Left ventricle myocardium inferior (tissue), 1 donor: ENCODE measurements around the gene PARP2. TPM values are rescaled to one million over a fixed set of nuclear protein-coding genes. Genes with fewer than 3 reads are reported as not detected.
A peak's percentile ranks its signal among the peaks of the same experiment; 100 is the strongest.
"Not testable (repeated sequence)": the region's sequence is repeated elsewhere in the genome, so short reads cannot be mapped to it uniquely, and the experiment has no call there.

Experiments used
- DNase-seq: peaks from one replicate; pipeline ENCODE4 v3.0.0-alpha.2; 2020
- H3K27ac ChIP-seq: fragments of 200-600 bp; replicated peaks from 2 replicates; pipeline ENCODE4 v1.8.0; 2021
- H3K27me3 ChIP-seq: fragments of 200-600 bp; 2 replicates; pipeline ENCODE4 v1.8.0; 2021; ENCODE audit warnings: low read depth
- H3K36me3 ChIP-seq: fragments of 200-600 bp; 2 replicates; pipeline ENCODE4 v1.8.0; 2021
- H3K4me1 ChIP-seq: fragments of 200-600 bp; 2 replicates; pipeline ENCODE4 v1.8.0; 2021
- H3K4me3 ChIP-seq: fragments of 200-600 bp; 2 replicates; pipeline ENCODE4 v1.8.0; 2021; ENCODE audit warnings: mild to moderate bottlenecking, moderate library complexity
- H3K9me3 ChIP-seq: fragments of 200-600 bp; replicated peaks from 2 replicates; pipeline ENCODE4 v1.8.0; 2021
- intact Hi-C: fragments of 100-400 bp; cut with micrococcal nuclease; formaldehyde crosslinking; loops from one replicate; pipeline ENCODE4 v1.11.0; 2022
- total RNA-seq: library from RNA; stranded (reverse); fragmentation: NEBNext Ultra II Directional; extraction: Animal tissue kit (Norgen Biotek cat#: 25700); gene quantifications from one replicate; pipeline ENCODE4 v1.2.1, GENCODE V29; 2021
- TF ChIP-seq, protein P1 (sequence below): fragments of 200-600 bp; IDR thresholded peaks from 2 replicates; pipeline ENCODE4 v1.8.0; 2021; ENCODE audit warnings: antibody characterized with exemption, mild to moderate bottlenecking, borderline replicate concordance
- donor health status: DM: no; HTN: yes; CAD: no; lungs with severe emphysema.

PARP2 gene
- total RNA-seq, 1 donor from 2014 or later: 15.6 TPM

DNA sequence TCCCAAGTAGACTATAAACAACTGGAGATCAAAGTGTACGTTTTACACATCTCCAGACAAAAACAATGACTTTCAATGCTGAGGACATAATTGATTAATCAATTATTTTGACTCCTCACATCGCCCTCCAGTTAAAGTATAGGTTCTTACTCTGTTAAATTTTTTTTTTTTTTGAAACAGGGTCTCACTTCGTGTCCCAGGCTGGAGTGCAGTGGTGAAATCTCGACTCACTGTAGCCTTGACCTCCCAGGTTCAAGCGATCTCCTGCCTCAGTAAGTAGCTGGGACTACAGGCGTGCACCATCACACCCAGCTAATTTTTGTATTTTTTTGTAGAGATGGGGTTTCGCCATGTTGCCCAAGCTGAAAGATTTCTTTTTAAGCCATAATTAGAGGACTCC is 9.4 kb upstream of the PARP2 start:
- Histone ChIP-seq H3K4me1 (peaks cover 44% of the 10 kb centered on the region), H3K27ac (peak overlapping the region; percentile 91), H3K4me3 (no peak overlapping the region), H3K36me3 (peaks cover under 1% of the 10 kb centered on the region), H3K27me3 (no peaks in the 10 kb centered on the region), H3K9me3 (no peaks in the 10 kb centered on the region)
- TF ChIP-seq, protein P1, sequence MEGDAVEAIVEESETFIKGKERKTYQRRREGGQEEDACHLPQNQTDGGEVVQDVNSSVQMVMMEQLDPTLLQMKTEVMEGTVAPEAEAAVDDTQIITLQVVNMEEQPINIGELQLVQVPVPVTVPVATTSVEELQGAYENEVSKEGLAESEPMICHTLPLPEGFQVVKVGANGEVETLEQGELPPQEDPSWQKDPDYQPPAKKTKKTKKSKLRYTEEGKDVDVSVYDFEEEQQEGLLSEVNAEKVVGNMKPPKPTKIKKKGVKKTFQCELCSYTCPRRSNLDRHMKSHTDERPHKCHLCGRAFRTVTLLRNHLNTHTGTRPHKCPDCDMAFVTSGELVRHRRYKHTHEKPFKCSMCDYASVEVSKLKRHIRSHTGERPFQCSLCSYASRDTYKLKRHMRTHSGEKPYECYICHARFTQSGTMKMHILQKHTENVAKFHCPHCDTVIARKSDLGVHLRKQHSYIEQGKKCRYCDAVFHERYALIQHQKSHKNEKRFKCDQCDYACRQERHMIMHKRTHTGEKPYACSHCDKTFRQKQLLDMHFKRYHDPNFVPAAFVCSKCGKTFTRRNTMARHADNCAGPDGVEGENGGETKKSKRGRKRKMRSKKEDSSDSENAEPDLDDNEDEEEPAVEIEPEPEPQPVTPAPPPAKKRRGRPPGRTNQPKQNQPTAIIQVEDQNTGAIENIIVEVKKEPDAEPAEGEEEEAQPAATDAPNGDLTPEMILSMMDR: no peak
- intact Hi-C loops: loop anchor here (5.0 kb wide), 1 partner anchor 348 kb away; the partner anchor contains the start of gene RNASE4
- no peak for DNase-seq

GRCh38 chr14:20341032-20341431 is 2.4 kb upstream of the PARP2 start:
- H3K9me3 ChIP-seq, DNase-seq, intact Hi-C loops, H3K27me3 ChIP-seq, H3K27ac ChIP-seq, H3K4me3 ChIP-seq: not testable (repeated sequence)
- Histone ChIP-seq H3K4me1 (peaks cover 12% of the 10 kb centered on the region), H3K36me3 (peaks cover 11% of the 10 kb centered on the region)

GRCh38 chr14:20341646-20342045 is 1.8 kb upstream of the PARP2 start:
- Histone ChIP-seq H3K4me1 (peaks cover 12% of the 10 kb centered on the region), H3K36me3 (peaks cover 17% of the 10 kb centered on the region), H3K4me3 (peak overlapping the region; percentile 77), H3K27ac (peak overlapping the region; percentile 93), H3K9me3 (no peaks in the 10 kb centered on the region), H3K27me3 (no peaks in the 10 kb centered on the region)
- no peak for DNase-seq
- TF ChIP-seq, protein P1: no peak
- intact Hi-C loops: no loop called here

DNA sequence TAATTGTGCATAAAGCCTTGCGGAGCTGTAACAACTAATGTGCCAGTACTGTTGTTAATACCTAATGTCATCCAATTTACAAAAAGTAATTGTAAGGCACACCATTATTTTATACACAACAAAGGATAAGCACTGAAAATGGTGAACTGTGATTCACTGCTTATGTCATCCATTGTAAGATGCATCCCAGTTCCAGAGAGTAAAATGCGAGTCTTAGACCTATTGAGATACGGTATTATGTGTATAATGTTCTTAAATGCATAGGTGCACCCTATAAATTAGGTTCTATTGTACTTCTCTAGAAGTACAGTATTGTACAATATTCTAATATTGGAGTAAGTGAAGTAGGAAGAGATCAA is 406 bp downstream of the PARP2 start:
- TF ChIP-seq, protein P1: no peak
- DNase-seq: no peak
- intact Hi-C loops: no loop called here
- Histone ChIP-seq H3K27me3 (no peaks in the 10 kb centered on the region), H3K9me3 (no peaks in the 10 kb centered on the region), H3K4me3 (peak overlapping the region; percentile 77), H3K4me1 (peaks cover 12% of the 10 kb centered on the region), H3K36me3 (peaks cover 37% of the 10 kb centered on the region), H3K27ac (peak overlapping the region; percentile 93)

GRCh38 chr14:20345366-20345765 is 1.9 kb downstream of the PARP2 start:
- H3K4me1 ChIP-seq: peaks cover 12% of the 10 kb centered on the region
- H3K36me3 ChIP-seq: peaks cover 53% of the 10 kb centered on the region
- H3K9me3 ChIP-seq: no peaks in the 10 kb centered on the region
- intact Hi-C loops: no loop called here
- no peak overlapping the region for H3K4me3 ChIP-seq
- DNase-seq: no peak
- TF ChIP-seq, protein P1: no peak
- no peak overlapping the region for H3K27ac ChIP-seq
- no peaks in the 10 kb centered on the region for H3K27me3 ChIP-seq

DNA sequence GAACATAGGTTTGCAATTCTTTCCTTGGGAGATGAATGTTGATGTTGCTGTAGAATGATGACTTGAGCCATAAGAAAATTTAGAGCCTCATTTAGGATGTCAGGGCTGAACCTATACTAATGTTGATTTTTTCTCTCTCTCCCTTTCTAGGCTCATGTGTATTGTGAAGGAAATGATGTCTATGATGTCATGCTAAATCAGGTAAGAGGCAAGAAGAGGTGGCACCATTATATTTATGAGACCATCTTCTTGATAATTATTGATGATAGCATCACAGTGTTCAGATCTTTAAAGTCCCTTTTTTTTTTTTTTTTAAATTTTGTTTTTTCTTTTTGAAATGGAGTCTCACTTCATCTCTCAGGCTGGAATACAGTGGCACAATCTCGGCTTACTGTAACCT is 3.3 kb downstream of the PARP2 start:
- DNase-seq: no peak
- H3K27me3 ChIP-seq: no peaks in the 10 kb centered on the region
- intact Hi-C loops: no loop called here
- H3K36me3 ChIP-seq: peaks cover 66% of the 10 kb centered on the region
- TF ChIP-seq, protein P1: no peak
- peaks cover 12% of the 10 kb centered on the region for H3K4me1 ChIP-seq
- H3K27ac ChIP-seq: no peak overlapping the region
- no peak overlapping the region for H3K4me3 ChIP-seq
- no peaks in the 10 kb centered on the region for H3K9me3 ChIP-seq
